Neural cell (in vitro differentiated cells): Measurements from ENCODE around the gene KMT5B.

Experiments used
- CTCF ChIP-seq: fragments of 450-650 bp; IDR thresholded peaks from 2 replicates; pipeline ENCODE4 v1.5.1; 2014; ENCODE audit warnings: antibody characterized with exemption, mild to moderate bottlenecking, moderate library complexity; ENCODE audit not compliant: poor library complexity, severe bottlenecking
- EP300 ChIP-seq: fragments of 450-650 bp; conservative IDR thresholded peaks from 2 replicates; pipeline ENCODE4 v1.6.1; 2014; ENCODE audit warnings: antibody characterized with exemption, mild to moderate bottlenecking, moderate library complexity; ENCODE audit not compliant: poor library complexity, severe bottlenecking
- EZH2 ChIP-seq: fragments of 200-600, 300-800 bp; shearing (Covaris generic), sonication (generic); IDR thresholded peaks from 2 replicates; pipeline ENCODE4 v1.6.1; 2014; ENCODE audit warnings: antibody characterized with exemption, low read length, borderline replicate concordance, mild to moderate bottlenecking; ENCODE audit not compliant: insufficient read depth, poor library complexity, severe bottlenecking
- POLR2AphosphoS5 ChIP-seq: IDR thresholded peaks from 2 replicates; pipeline ENCODE4 v1.6.1; 2012
- RAD21 ChIP-seq: fragments of 450-650 bp; conservative IDR thresholded peaks from 2 replicates; pipeline ENCODE4 v1.6.1; 2014; ENCODE audit warnings: antibody characterized with exemption, mild to moderate bottlenecking, moderate library complexity
- SMC3 ChIP-seq: fragments of 450-650 bp; conservative IDR thresholded peaks from 2 replicates; pipeline ENCODE4 v1.6.1; 2014; ENCODE audit warnings: antibody characterized with exemption, mild to moderate bottlenecking, moderate library complexity; ENCODE audit not compliant: poor library complexity
- TAF1 ChIP-seq: IDR thresholded peaks from 2 replicates; pipeline ENCODE4 v1.6.1; 2012; ENCODE audit warnings: low read depth
- TF ChIP-seq, protein P1 (sequence below): IDR thresholded peaks from 2 replicates; pipeline ENCODE4 v1.6.1; 2012; ENCODE audit warnings: borderline replicate concordance

DNA sequence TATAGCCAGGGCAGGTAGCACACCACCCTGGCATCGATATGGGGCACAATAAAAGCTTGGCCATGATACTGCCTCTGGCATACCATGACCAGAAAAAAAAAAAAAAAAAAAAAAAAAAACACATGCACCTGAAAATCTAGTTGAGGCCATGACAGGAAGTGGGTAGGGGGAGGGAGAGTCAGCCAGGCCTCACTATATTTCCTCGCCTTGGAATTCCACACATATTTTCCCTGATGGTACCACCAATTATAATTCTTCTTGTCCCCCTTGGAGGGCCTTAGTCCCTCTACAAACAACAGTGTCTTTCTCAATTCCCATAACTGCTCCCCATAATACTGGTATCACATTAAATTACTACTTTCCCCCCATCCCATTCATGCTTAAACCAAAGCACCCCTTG is 79.3 kb downstream of the KMT5B start:
- TF ChIP-seq EZH2: no peak
- no peak for TF ChIP-seq EP300
- TF ChIP-seq, protein P1, sequence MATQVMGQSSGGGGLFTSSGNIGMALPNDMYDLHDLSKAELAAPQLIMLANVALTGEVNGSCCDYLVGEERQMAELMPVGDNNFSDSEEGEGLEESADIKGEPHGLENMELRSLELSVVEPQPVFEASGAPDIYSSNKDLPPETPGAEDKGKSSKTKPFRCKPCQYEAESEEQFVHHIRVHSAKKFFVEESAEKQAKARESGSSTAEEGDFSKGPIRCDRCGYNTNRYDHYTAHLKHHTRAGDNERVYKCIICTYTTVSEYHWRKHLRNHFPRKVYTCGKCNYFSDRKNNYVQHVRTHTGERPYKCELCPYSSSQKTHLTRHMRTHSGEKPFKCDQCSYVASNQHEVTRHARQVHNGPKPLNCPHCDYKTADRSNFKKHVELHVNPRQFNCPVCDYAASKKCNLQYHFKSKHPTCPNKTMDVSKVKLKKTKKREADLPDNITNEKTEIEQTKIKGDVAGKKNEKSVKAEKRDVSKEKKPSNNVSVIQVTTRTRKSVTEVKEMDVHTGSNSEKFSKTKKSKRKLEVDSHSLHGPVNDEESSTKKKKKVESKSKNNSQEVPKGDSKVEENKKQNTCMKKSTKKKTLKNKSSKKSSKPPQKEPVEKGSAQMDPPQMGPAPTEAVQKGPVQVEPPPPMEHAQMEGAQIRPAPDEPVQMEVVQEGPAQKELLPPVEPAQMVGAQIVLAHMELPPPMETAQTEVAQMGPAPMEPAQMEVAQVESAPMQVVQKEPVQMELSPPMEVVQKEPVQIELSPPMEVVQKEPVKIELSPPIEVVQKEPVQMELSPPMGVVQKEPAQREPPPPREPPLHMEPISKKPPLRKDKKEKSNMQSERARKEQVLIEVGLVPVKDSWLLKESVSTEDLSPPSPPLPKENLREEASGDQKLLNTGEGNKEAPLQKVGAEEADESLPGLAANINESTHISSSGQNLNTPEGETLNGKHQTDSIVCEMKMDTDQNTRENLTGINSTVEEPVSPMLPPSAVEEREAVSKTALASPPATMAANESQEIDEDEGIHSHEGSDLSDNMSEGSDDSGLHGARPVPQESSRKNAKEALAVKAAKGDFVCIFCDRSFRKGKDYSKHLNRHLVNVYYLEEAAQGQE: no peak
- TF ChIP-seq CTCF: no peak
- TF ChIP-seq TAF1: no peak
- TF ChIP-seq SMC3: no peak
- TF ChIP-seq POLR2AphosphoS5: no peak
- no peak for TF ChIP-seq RAD21
